Stimulated activated CD4-positive, alpha-beta T cell treated with anti-CD3 and anti-CD28 coated beads, Interleukin-1b, Interleukin-23, amount 100 ng/mL, for 4 hours (primary cell): ENCODE data around the gene JAG2.

ENCODE experiments used
- DNase-seq, 2 donors: peaks; one replicate each; pipeline ENCODE4 v3.0.0-alpha.2; 2020; ENCODE audit warnings: low read depth in 2 of 2

The JAG2 gene

DNA sequence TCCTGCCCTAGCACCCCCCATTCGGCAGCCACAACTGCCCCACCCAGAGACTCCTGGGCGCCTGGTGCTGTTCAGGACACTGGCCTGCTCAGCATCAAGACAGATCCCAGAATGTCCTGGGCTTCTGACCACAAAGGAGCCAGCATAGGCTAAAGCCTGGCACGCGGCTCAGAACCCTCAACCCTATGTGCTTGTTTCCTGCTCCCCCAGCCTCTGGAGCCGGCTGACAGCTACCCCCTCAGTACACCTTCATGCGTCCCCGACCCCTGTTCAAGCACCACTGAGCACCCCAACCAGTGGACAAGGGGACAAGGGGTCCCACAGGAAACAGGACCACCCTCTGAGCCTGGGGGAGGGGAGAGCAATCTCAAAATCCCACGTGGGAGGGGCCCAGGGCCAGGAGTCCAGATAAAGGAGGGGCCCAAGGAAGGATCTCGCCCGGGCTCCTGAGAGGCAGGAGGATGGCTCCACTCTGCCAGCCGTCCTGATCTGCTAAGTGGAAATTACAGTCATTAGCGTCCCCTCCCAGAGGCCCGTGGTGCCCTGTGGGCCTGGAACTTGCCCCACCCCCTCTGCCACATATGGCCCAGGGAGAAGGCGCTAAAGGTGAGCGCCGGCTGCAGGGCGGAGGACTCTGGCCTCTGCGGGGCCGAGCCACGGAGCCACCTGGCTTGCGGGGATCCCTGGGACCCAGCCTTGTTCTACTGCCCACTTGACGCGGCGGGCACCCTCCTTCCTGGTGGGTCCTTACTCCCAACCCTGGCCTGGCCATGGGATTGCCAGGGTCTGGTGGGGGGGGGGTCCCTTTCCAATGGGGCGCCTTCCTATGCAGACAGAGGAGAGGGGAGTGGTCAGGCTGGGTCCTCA lies 76.2 kb downstream of the JAG2 start:
- no peak for DNase-seq

DNA sequence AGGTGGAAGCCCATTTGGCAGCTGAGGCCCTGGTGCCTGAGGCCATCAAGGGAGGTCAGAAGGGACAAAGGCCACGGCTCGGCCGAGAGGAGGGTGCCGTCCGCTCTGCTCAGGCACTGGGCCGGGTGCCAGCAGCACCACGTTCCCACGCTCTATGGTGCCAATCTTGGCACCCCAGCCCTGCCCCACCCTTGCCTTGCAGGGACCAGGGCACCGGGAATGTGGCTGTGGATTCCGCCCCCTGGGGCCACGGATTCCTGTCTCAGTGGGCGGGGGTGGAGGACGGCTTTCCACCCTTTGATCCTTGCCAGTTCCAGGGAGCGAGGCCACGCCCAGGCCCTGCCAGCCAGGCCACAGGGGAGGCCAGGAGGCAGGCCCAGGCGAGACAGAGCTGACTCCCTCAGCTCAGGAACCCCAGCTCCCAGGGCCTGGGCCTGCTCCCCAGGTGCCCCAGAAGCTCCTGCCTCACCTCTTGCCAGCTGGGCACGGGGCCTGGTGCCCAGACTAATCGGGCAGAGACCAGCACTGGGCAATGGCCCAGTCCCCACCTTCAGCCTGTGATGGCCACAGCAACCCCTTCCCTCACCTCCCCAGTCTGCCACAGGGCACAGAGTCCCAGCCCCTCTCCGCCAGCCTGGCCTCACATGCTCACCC lies 76.9 kb downstream of the JAG2 start:
- DNase-seq: no peak

DNA sequence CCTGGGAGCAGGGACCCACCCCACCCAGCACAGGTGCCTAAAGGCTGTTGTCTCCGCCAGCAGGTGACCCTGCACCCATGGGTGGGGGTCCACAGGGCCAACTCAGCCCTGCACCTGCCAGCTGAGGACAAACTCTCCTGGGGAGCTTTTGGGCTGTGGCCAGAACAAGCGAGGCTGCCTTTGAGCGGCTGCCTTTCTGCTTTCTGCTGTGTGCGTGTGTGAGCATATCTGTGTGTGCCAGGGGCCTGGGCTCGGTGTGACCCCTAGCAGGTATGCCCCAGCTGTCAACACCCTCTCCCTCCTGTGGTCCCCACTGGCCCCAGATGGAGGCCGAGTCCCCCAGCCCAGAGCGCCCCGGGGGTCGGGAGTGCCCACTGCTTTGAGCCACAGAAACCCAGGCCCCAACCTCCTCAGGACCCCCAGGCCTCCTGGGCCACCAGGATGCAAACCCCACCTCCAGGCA lies 77.5 kb downstream of the JAG2 start:
- no peak for DNase-seq
